GM12878 (cell line): ENCODE measurements around the gene TAGLN3. TPM values are rescaled to one million over a fixed set of nuclear protein-coding genes. Genes with fewer than 3 reads are reported as not detected.

Source experiments
- ATAC-seq: fragments of 200-7000 bp; cut with Tn5 transposase; 3 replicates; pipeline ENCODE4 v1.9.1; 2020; ENCODE audit warnings: mild to moderate bottlenecking, moderate library complexity
- BruUV-seq: library from RNA; stranded (reverse); fragments of 400-500 nt; replicated peaks from 2 replicates; lab custom pipeline; 2021; lab: Mats Ljungman, UMichigan
- CTCF ChIA-PET: fragments of 300-600 bp; sonication (Branson Sonifier 250); formaldehyde crosslinking; extraction: SDS; loops from one replicate; lab custom pipeline; 2021; ENCODE audit warnings: inconsistent platforms; lab: Yijun Ruan, JAX
- POLR2A ChIA-PET: fragments of 350-600 bp; formaldehyde crosslinking; extraction: SDS; loops from one replicate; lab custom pipeline; 2021; ENCODE audit warnings: inconsistent platforms; lab: Charles Lee
- RAD21 ChIA-PET: fragments of 300-600 bp; sonication (Branson Sonifier 250); formaldehyde crosslinking; loops from one replicate; lab custom pipeline; 2023; ENCODE audit warnings: antibody characterized with exemption; ENCODE audit not compliant: unreplicated experiment; lab: Charles Lee
- SMC1A ChIA-PET: fragments of 300-600 bp; sonication (Branson Sonifier 250); formaldehyde crosslinking; loops from one replicate; lab custom pipeline; 2023; ENCODE audit not compliant: unreplicated experiment, uncharacterized antibody; lab: Charles Lee
- DNase-seq: peaks from one replicate; pipeline ENCODE4 v3.0.0-alpha.2; 2011; ENCODE audit warnings: low read depth, low spot score
- FAIRE-seq: peaks from 3 replicates; lab custom pipeline; 2011; peaks lifted over from hg19 to GRCh38; lab: Jason Lieb, UNC
- H2AFZ ChIP-seq: 2 replicates; pipeline ENCODE4 v1.6.0; 2011; ENCODE audit warnings: low read depth, low read length, control low read depth; ENCODE audit not compliant: control insufficient read depth
- H3K27ac ChIP-seq: 2 replicates; pipeline ENCODE4 v1.5.1; 2011; ENCODE audit warnings: control low read depth; ENCODE audit not compliant: control insufficient read depth, insufficient read depth
- H3K27me3 ChIP-seq, 2 experiments: replicated peaks in 1 of 2; 2 replicates each; pipeline versions ENCODE4 v1.6.0 to v1.6.1; 2011; ENCODE audit warnings: low read length in 1 of 2; ENCODE audit not compliant: control insufficient read depth in 2 of 2, insufficient read depth in 2 of 2
- H3K36me3 ChIP-seq, 2 experiments: 2 replicates each; pipeline ENCODE4 v1.5.1; 2011; ENCODE audit warnings: low read length in 1 of 2; ENCODE audit not compliant: control insufficient read depth in 2 of 2, insufficient read depth in 2 of 2
- H3K4me1 ChIP-seq: 2 replicates; pipeline ENCODE4 v1.6.1; 2011; ENCODE audit warnings: mild to moderate bottlenecking, low read length, moderate library complexity, mixed read lengths; ENCODE audit not compliant: control insufficient read depth, insufficient read depth
- H3K4me2 ChIP-seq: 2 replicates; pipeline ENCODE4 v1.6.0; 2011; ENCODE audit warnings: control low read depth; ENCODE audit not compliant: control insufficient read depth, insufficient read depth
- H3K4me3 ChIP-seq: fragments of 200-600 bp; sonication (generic); 2 replicates; pipeline ENCODE4 v1.5.1; 2016
- H3K79me2 ChIP-seq: 2 replicates; pipeline ENCODE4 v1.6.0; 2011; ENCODE audit warnings: low read length; ENCODE audit not compliant: control insufficient read depth, insufficient read depth
- H3K9ac ChIP-seq: 2 replicates; pipeline ENCODE4 v1.8.0; 2011; ENCODE audit warnings: low read length, control low read depth, mixed read lengths; ENCODE audit not compliant: control insufficient read depth, insufficient read depth
- H3K9me3 ChIP-seq: replicated peaks from 3 replicates; pipeline ENCODE4 v1.5.1; 2011; ENCODE audit warnings: mild to moderate bottlenecking, low read length; ENCODE audit not compliant: control insufficient read depth, insufficient read depth
- H4K20me1 ChIP-seq: 2 replicates; pipeline ENCODE4 v1.6.0; 2011; ENCODE audit not compliant: control insufficient read depth, insufficient read depth
- CEBPB ChIP-seq, 2 experiments: fragments of 150-350 bp in 1 of 2; IDR thresholded peaks; 2 replicates each; pipeline ENCODE4 v1.6.1; 2012 to 2014; ENCODE audit warnings: low read depth in 2 of 2, low read length in 2 of 2, borderline replicate concordance in 1 of 2, inconsistent platforms in 1 of 2
- FOS ChIP-seq: IDR thresholded peaks from 3 replicates; pipeline ENCODE4 v1.6.1; 2011; ENCODE audit warnings: borderline replicate concordance; ENCODE audit not compliant: insufficient read length; ENCODE audit errors: extremely low read depth
- MYC ChIP-seq: IDR thresholded peaks from 2 replicates; pipeline ENCODE4 v1.6.1; 2011; ENCODE audit warnings: mild to moderate bottlenecking, low read length, moderate library complexity, inconsistent platforms; ENCODE audit not compliant: insufficient read depth, insufficient replicate concordance, insufficient read length, severe bottlenecking
- NFIC ChIP-seq: IDR thresholded peaks from 2 replicates; pipeline ENCODE4 v1.6.1; 2012; ENCODE audit warnings: low read depth, mild to moderate bottlenecking, inconsistent platforms, low read length, moderate library complexity
- PAX5 ChIP-seq: IDR thresholded peaks from 2 replicates; pipeline ENCODE4 v1.6.1; 2011; ENCODE audit warnings: low read depth, low read length, borderline replicate concordance
- RUNX3 ChIP-seq: IDR thresholded peaks from 2 replicates; pipeline ENCODE4 v1.6.1; 2012; ENCODE audit warnings: low read length, inconsistent platforms
- SMARCA5 ChIP-seq: fragments of 450-650 bp; IDR thresholded peaks from 2 replicates; pipeline ENCODE4 v1.6.1; 2017; ENCODE audit warnings: mild to moderate bottlenecking
- SPI1 ChIP-seq: IDR thresholded peaks from 2 replicates; pipeline ENCODE4 v1.6.1; 2011; ENCODE audit warnings: low read depth, mild to moderate bottlenecking, low read length, moderate library complexity, borderline replicate concordance; ENCODE audit not compliant: insufficient read depth
- SRF ChIP-seq, 2 experiments: IDR thresholded peaks; 2 replicates each; pipeline ENCODE4 v1.6.1; 2011; ENCODE audit warnings: low read depth in 2 of 2, low read length in 2 of 2, mild to moderate bottlenecking in 1 of 2, moderate library complexity in 1 of 2
- WGBS: methylation state at CpG from one replicate; pipeline ENCODE4 v1.1.6; 2016; ENCODE audit warnings: low lambda C conversion rate; ENCODE audit not compliant: insufficient replicate concordance, insufficient coverage; ENCODE audit errors: missing lambda C conversion rate; 5-methylcytosine and 5-hydroxymethylcytosine counted together
- in situ Hi-C: fragments of 300-500 bp; cut with MboI; formaldehyde crosslinking; loops from 9 replicates; pipeline ENCODE4 v1.14.3; 2018; ENCODE audit warnings: mixed read lengths
- intact Hi-C: fragments of 100-400 bp; cut with micrococcal nuclease; formaldehyde crosslinking; loops from one replicate; pipeline ENCODE4 v1.14.2; 2022; ENCODE audit not compliant: unreplicated experiment
- polyA plus RNA-seq, 11 experiments: library from polyadenylated mRNA; depleted of rRNA in 4 of 11; unstranded in 6 of 11; stranded (reverse) in 5 of 11; fragments of >200 nt; fragmentation: Nextera tagmentation in 4 of 11; fragmentation: Illumina TruSeq in 1 of 11; extraction: Ambion mirVana in 4 of 11; extraction: Trizol in 1 of 11; gene quantifications; 1 replicate in 1 of 11; 2 replicates in 10 of 11; pipeline versions ENCODE4 v1.2.1 to v1.2.3, GENCODE V29; 2011 to 2016; ENCODE audit warnings: inconsistent platforms in 2 of 11, missing spikeins in 2 of 11, low read depth in 1 of 11
- total RNA-seq, 4 experiments: library from RNA; depleted of rRNA in 3 of 4; stranded (reverse); fragments of >200 nt in 3 of 4; fragmentation: Illumina TruSeq in 1 of 4; extraction: Trizol in 1 of 4; gene quantifications; 2 replicates each; pipeline versions ENCODE4 v1.2.1 to v1.2.3, GENCODE V29; 2013 to 2021
- TF ChIP-seq, protein P1 (sequence below): IDR thresholded peaks from 2 replicates; pipeline ENCODE4 v1.6.1; 2011; ENCODE audit warnings: borderline replicate concordance, low read depth, mild to moderate bottlenecking, moderate library complexity, low read length; ENCODE audit not compliant: insufficient read depth, poor library complexity, severe bottlenecking
- TF ChIP-seq, protein P2 (sequence below): IDR thresholded peaks from 2 replicates; pipeline ENCODE4 v1.6.1; 2011; ENCODE audit warnings: borderline replicate concordance, low read depth, mild to moderate bottlenecking, moderate library complexity, mixed read lengths, low read length; ENCODE audit not compliant: insufficient read depth; ENCODE audit errors: extremely low read length
- TF ChIP-seq, protein P3 (sequence below): fragments of 150-350 bp; IDR thresholded peaks from 2 replicates; pipeline ENCODE4 v1.6.1; 2016; ENCODE audit warnings: low read depth, low read length
- TF ChIP-seq, protein P4 (sequence below): fragments of 450-650 bp; IDR thresholded peaks from 2 replicates; pipeline ENCODE4 v1.6.1; 2017; ENCODE audit warnings: antibody characterized with exemption, mild to moderate bottlenecking, moderate library complexity

TAGLN3 gene
- total and polyA plus RNA-seq, 10 of the 15 experiments (the other 5 are each of a cell fraction or from before 2014, with no cell fraction given), result 0.06 to 0.53 (median 0.12) TPM; not detected in 3

DNA sequence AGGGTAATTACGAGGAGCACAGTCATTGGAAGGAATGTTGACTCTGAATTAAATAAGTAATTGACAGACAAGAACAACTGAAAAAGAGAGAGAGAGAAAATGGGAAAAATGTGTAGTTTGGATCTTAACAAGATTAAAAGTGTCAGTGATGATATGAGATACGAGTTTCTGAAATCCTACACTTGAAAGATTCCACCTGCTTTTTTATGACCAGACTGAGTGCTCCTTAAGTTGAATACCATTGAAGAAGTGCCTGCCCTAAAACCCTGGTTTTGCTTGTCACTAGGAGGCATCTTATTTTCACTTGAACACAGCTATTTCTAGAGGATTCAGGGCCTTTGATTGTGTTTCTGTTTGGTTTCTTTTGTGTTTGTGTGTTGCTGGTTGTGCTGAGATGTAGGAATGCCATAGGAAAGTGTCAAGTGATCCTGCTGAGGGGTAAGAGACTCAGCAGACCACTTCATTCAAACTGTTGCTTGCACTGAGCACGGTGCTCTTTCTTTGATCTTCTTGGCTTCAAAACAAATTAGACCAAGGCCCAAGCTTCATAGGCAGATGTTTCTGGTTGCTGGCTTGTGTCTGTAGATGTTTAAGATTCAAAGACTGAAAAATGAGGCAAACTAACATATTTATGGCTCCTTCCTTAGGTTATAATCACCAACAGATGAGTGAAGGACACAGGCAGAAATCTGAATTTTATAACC, 37.1 kb upstream of the TAGLN3 start:
- in situ Hi-C loops, result no loop called here
- no peak for FAIRE-seq
- Histone ChIP-seq H3K4me2 (no peak overlapping the region), H3K9me3 (no peaks in the 10 kb centered on the region), H3K27me3 (peaks cover 0 to 4% of the 10 kb centered on the region in 2 experiments; a peak in 1 of 4 replicates), H4K20me1 (no peaks in the 10 kb centered on the region), H2AFZ (no peak overlapping the region), H3K27ac (no peak overlapping the region), H3K4me1 (no peaks in the 10 kb centered on the region), H3K9ac (no peak overlapping the region), H3K36me3 (no peaks in the 10 kb centered on the region), H3K4me3 (no peak overlapping the region), H3K79me2 (no peaks in the 10 kb centered on the region)
- BruUV-seq, result no TSS peak
- RAD21 ChIA-PET, result interaction anchor here (0.9 to 1.9 kb wide), 6 partner anchors 10 to 292 kb away, joined by 3 to 7 read pairs (median 4); no protein-coding TSS in a partner anchor
- POLR2A ChIA-PET, result no interaction called here
- 13% methylated on average over 3 of the region's 3 CpGs for WGBS
- ATAC-seq, result no peak
- CTCF ChIA-PET, result interaction anchor here (0.8 to 8.4 kb wide), 7 partner anchors 52 to 245 kb away, joined by 3 to 69 read pairs (median 3); partner anchors contain the start of gene PHLDB2
- SMC1A ChIA-PET, result interaction anchor here (0.9 to 23.3 kb wide), 9 partner anchors 8 to 265 kb away, joined by 3 to 424 read pairs (median 5); no protein-coding TSS in a partner anchor
- intact Hi-C loops, result no loop called here
- DNase-seq, result no peak
- TF ChIP-seq FOS (no peak), MYC (no peak), RUNX3 (no peak), SPI1 (no peak), CEBPB (IDR thresholded peaks at IDR 0.05; ENCODE audit: borderline replicate concordance in 1 of 2, low read depth in 2 of 2, low read length in 2 of 2) (no peak), SRF (IDR thresholded peaks at IDR 0.05; ENCODE audit: low read depth in 2 of 2, low read length in 2 of 2) (no peak), PAX5 (no peak), NFIC (no peak), SMARCA5 (no peak)
- TF ChIP-seq, protein P1, sequence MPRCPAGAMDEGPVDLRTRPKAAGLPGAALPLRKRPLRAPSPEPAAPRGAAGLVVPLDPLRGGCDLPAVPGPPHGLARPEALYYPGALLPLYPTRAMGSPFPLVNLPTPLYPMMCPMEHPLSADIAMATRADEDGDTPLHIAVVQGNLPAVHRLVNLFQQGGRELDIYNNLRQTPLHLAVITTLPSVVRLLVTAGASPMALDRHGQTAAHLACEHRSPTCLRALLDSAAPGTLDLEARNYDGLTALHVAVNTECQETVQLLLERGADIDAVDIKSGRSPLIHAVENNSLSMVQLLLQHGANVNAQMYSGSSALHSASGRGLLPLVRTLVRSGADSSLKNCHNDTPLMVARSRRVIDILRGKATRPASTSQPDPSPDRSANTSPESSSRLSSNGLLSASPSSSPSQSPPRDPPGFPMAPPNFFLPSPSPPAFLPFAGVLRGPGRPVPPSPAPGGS, result no peak
- TF ChIP-seq, protein P2, sequence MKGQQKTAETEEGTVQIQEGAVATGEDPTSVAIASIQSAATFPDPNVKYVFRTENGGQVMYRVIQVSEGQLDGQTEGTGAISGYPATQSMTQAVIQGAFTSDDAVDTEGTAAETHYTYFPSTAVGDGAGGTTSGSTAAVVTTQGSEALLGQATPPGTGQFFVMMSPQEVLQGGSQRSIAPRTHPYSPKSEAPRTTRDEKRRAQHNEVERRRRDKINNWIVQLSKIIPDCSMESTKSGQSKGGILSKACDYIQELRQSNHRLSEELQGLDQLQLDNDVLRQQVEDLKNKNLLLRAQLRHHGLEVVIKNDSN, result no peak
- TF ChIP-seq, protein P3, sequence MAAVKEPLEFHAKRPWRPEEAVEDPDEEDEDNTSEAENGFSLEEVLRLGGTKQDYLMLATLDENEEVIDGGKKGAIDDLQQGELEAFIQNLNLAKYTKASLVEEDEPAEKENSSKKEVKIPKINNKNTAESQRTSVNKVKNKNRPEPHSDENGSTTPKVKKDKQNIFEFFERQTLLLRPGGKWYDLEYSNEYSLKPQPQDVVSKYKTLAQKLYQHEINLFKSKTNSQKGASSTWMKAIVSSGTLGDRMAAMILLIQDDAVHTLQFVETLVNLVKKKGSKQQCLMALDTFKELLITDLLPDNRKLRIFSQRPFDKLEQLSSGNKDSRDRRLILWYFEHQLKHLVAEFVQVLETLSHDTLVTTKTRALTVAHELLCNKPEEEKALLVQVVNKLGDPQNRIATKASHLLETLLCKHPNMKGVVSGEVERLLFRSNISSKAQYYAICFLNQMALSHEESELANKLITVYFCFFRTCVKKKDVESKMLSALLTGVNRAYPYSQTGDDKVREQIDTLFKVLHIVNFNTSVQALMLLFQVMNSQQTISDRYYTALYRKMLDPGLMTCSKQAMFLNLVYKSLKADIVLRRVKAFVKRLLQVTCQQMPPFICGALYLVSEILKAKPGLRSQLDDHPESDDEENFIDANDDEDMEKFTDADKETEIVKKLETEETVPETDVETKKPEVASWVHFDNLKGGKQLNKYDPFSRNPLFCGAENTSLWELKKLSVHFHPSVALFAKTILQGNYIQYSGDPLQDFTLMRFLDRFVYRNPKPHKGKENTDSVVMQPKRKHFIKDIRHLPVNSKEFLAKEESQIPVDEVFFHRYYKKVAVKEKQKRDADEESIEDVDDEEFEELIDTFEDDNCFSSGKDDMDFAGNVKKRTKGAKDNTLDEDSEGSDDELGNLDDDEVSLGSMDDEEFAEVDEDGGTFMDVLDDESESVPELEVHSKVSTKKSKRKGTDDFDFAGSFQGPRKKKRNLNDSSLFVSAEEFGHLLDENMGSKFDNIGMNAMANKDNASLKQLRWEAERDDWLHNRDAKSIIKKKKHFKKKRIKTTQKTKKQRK, result no peak
- TF ChIP-seq, protein P4, sequence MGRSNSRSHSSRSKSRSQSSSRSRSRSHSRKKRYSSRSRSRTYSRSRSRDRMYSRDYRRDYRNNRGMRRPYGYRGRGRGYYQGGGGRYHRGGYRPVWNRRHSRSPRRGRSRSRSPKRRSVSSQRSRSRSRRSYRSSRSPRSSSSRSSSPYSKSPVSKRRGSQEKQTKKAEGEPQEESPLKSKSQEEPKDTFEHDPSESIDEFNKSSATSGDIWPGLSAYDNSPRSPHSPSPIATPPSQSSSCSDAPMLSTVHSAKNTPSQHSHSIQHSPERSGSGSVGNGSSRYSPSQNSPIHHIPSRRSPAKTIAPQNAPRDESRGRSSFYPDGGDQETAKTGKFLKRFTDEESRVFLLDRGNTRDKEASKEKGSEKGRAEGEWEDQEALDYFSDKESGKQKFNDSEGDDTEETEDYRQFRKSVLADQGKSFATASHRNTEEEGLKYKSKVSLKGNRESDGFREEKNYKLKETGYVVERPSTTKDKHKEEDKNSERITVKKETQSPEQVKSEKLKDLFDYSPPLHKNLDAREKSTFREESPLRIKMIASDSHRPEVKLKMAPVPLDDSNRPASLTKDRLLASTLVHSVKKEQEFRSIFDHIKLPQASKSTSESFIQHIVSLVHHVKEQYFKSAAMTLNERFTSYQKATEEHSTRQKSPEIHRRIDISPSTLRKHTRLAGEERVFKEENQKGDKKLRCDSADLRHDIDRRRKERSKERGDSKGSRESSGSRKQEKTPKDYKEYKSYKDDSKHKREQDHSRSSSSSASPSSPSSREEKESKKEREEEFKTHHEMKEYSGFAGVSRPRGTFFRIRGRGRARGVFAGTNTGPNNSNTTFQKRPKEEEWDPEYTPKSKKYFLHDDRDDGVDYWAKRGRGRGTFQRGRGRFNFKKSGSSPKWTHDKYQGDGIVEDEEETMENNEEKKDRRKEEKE, result no peak
